Measurements from ENCODE around the gene SIM2. TPM values are rescaled to one million over a fixed set of nuclear protein-coding genes. Genes with fewer than 3 reads are reported as not detected.
"Not testable (repeated sequence)": the region's sequence is repeated elsewhere in the genome, so short reads cannot be mapped to it uniquely, and the experiment has no call there.

SIM2 gene
- total and polyA plus RNA-seq, 2 donors (not counting 1 experiment from before 2014, with no cell fraction given) = not detected

GRCh38 chr21:36668713-36669112 is 30.2 kb upstream of the SIM2 start:
- ChIA-PET POLR2A (no interaction called here), CTCF (no interaction called here)
- H3K36me3 ChIP-seq (replicated peaks in 1 of 2; ENCODE audit: control extremely low read depth in 1 of 2, control insufficient read depth in 1 of 2, extremely low read depth in 1 of 2, insufficient read depth in 2 of 2, low read length in 1 of 2) = no peaks in the 10 kb centered on the region
- no peak for ATAC-seq (ENCODE audit: low read depth)
- H3K27ac Mint-ChIP-seq = no peak overlapping the region
- H2AFZ ChIP-seq (ENCODE audit: insufficient read depth, low read depth, low read length, poor library complexity, severe bottlenecking) = no peak overlapping the region
- H3K4me3 ChIP-seq (ENCODE audit: control extremely low read depth in 1 of 5, extremely low read depth in 1 of 5, insufficient read depth in 1 of 5, low read depth in 2 of 5, low read length in 4 of 5) = no peak overlapping the region
- no peaks in the 10 kb centered on the region for H3K4me1 Mint-ChIP-seq
- H3K9ac ChIP-seq (ENCODE audit: low read length) = no peak overlapping the region
- H3K4me1 ChIP-seq (ENCODE audit: control insufficient read depth in 2 of 2, insufficient read depth in 2 of 2, low read length in 2 of 2) = no peaks in the 10 kb centered on the region
- H3K4me2 ChIP-seq (replicated peaks; ENCODE audit: low read depth, low read length, poor library complexity, severe bottlenecking) = no peak overlapping the region
- no peak overlapping the region for H3K4me3 Mint-ChIP-seq
- H3K27ac ChIP-seq (ENCODE audit: low read length in 2 of 2) = no peak overlapping the region
- no peaks in the 10 kb centered on the region for H3K9me3 ChIP-seq (ENCODE audit: control extremely low read depth in 1 of 3, control insufficient read depth in 2 of 3, insufficient read depth in 1 of 3, low read length in 2 of 3)
- H3K27me3 ChIP-seq (replicated peaks in 1 of 4; ENCODE audit: control extremely low read depth in 1 of 4, control insufficient read depth in 3 of 4, insufficient read depth in 4 of 4, low read length in 3 of 4) = peaks cover 0 to 4% (median 0%) of the 10 kb centered on the region in 4 experiments
- H3K9me3 Mint-ChIP-seq (ENCODE audit: insufficient read depth) = no peaks in the 10 kb centered on the region
- H4K20me1 ChIP-seq (ENCODE audit: control insufficient read depth, insufficient read depth, low read length, poor library complexity, severe bottlenecking) = no peaks in the 10 kb centered on the region
- no peaks in the 10 kb centered on the region for H3K79me2 ChIP-seq (ENCODE audit: control insufficient read depth, insufficient read depth, low read length)
- no peak for DNase-seq
- intact Hi-C loops (cut with micrococcal nuclease) = no loop called here
- no peak for TF ChIP-seq CTCF (IDR thresholded peaks at IDR 0.05)
- TF ChIP-seq EZH2 (IDR thresholded peaks at IDR 0.05; ENCODE audit: borderline replicate concordance, insufficient read depth, low read depth, low read length, poor library complexity, severe bottlenecking) = no peak
- WGBS (ENCODE audit: insufficient coverage) = 82% methylated on average over 9 of the region's 9 CpGs
- peaks cover 33% of the 10 kb centered on the region for H3K27me3 Mint-ChIP-seq

GRCh38 chr21:36671836-36672235 is 27.1 kb upstream of the SIM2 start:
- Histone ChIP-seq H3K27ac (ENCODE audit: low read length in 2 of 2) (no peak overlapping the region), H3K27me3 (replicated peaks in 1 of 4; ENCODE audit: control extremely low read depth in 1 of 4, control insufficient read depth in 3 of 4, insufficient read depth in 4 of 4, low read length in 3 of 4) (peaks cover 0 to 4% (median 0%) of the 10 kb centered on the region in 4 experiments), H3K4me1 (ENCODE audit: control insufficient read depth in 2 of 2, insufficient read depth in 2 of 2, low read length in 2 of 2) (no peaks in the 10 kb centered on the region), H3K4me3 (ENCODE audit: control extremely low read depth in 1 of 5, extremely low read depth in 1 of 5, insufficient read depth in 1 of 5, low read depth in 2 of 5, low read length in 4 of 5) (no peak overlapping the region), H3K4me2 (replicated peaks; ENCODE audit: low read depth, low read length, poor library complexity, severe bottlenecking) (no peak overlapping the region), H4K20me1 (ENCODE audit: control insufficient read depth, insufficient read depth, low read length, poor library complexity, severe bottlenecking) (no peaks in the 10 kb centered on the region), H3K79me2 (ENCODE audit: control insufficient read depth, insufficient read depth, low read length) (no peaks in the 10 kb centered on the region), H3K9ac (ENCODE audit: low read length) (no peak overlapping the region), H2AFZ (ENCODE audit: insufficient read depth, low read depth, low read length, poor library complexity, severe bottlenecking) (no peak overlapping the region), H3K9me3 (ENCODE audit: control extremely low read depth in 1 of 3, control insufficient read depth in 2 of 3, insufficient read depth in 1 of 3, low read length in 2 of 3) (peaks cover 0 to 1% (median 0%) of the 10 kb centered on the region in 3 donors), H3K36me3 (replicated peaks in 1 of 2; ENCODE audit: control extremely low read depth in 1 of 2, control insufficient read depth in 1 of 2, extremely low read depth in 1 of 2, insufficient read depth in 2 of 2, low read length in 1 of 2) (no peaks in the 10 kb centered on the region)
- intact Hi-C loops (cut with micrococcal nuclease) = no loop called here
- DNase-seq = no peak
- Mint-ChIP-seq H3K9me3 (ENCODE audit: insufficient read depth) (no peaks in the 10 kb centered on the region), H3K4me3 (no peak overlapping the region), H3K4me1 (no peaks in the 10 kb centered on the region), H3K27ac (no peak overlapping the region), H3K27me3 (peaks cover 42% of the 10 kb centered on the region)
- no CpG with 5 or more reads among the region's 2 CpGs for WGBS (ENCODE audit: insufficient coverage)
- ATAC-seq (ENCODE audit: low read depth) = no peak
- POLR2A ChIA-PET = no interaction called here
- CTCF ChIA-PET = interaction anchor here (0.9 kb wide), 1 partner anchor 41 kb away, joined by 4 read pairs; no protein-coding TSS in a partner anchor
- no peak for TF ChIP-seq CTCF (IDR thresholded peaks at IDR 0.05)
- TF ChIP-seq EZH2 (IDR thresholded peaks at IDR 0.05; ENCODE audit: borderline replicate concordance, insufficient read depth, low read depth, low read length, poor library complexity, severe bottlenecking) = no peak

GRCh38 chr21:36672296-36672695 is 26.6 kb upstream of the SIM2 start:
- H3K4me2 ChIP-seq (replicated peaks; ENCODE audit: low read depth, low read length, poor library complexity, severe bottlenecking); H3K9me3 Mint-ChIP-seq (ENCODE audit: insufficient read depth); H3K79me2 ChIP-seq (ENCODE audit: control insufficient read depth, insufficient read depth, low read length); POLR2A ChIA-PET; H3K4me1 Mint-ChIP-seq; H4K20me1 ChIP-seq (ENCODE audit: control insufficient read depth, insufficient read depth, low read length, poor library complexity, severe bottlenecking); H3K36me3 ChIP-seq (replicated peaks in 1 of 2; ENCODE audit: control extremely low read depth in 1 of 2, control insufficient read depth in 1 of 2, extremely low read depth in 1 of 2, insufficient read depth in 2 of 2, low read length in 1 of 2); H3K4me3 ChIP-seq (ENCODE audit: control extremely low read depth in 1 of 5, extremely low read depth in 1 of 5, insufficient read depth in 1 of 5, low read depth in 2 of 5, low read length in 4 of 5); DNase-seq; H3K4me3 Mint-ChIP-seq; H3K27me3 ChIP-seq (replicated peaks in 1 of 4; ENCODE audit: control extremely low read depth in 1 of 4, control insufficient read depth in 3 of 4, insufficient read depth in 4 of 4, low read length in 3 of 4); ATAC-seq (ENCODE audit: low read depth); H3K9me3 ChIP-seq (ENCODE audit: control extremely low read depth in 1 of 3, control insufficient read depth in 2 of 3, insufficient read depth in 1 of 3, low read length in 2 of 3); H3K27ac Mint-ChIP-seq; intact Hi-C loops (cut with micrococcal nuclease); H3K9ac ChIP-seq (ENCODE audit: low read length); H3K4me1 ChIP-seq (ENCODE audit: control insufficient read depth in 2 of 2, insufficient read depth in 2 of 2, low read length in 2 of 2); H2AFZ ChIP-seq (ENCODE audit: insufficient read depth, low read depth, low read length, poor library complexity, severe bottlenecking); H3K27ac ChIP-seq (ENCODE audit: low read length in 2 of 2): not testable (repeated sequence)
- H3K27me3 Mint-ChIP-seq = peaks cover 42% of the 10 kb centered on the region
- CTCF ChIA-PET = interaction anchor here (0.9 kb wide), 1 partner anchor 42 kb away, joined by 4 read pairs; no protein-coding TSS in a partner anchor
- WGBS (ENCODE audit: insufficient coverage) = 73% methylated on average over 2 of the region's 2 CpGs

Measured in B cell (primary cell).